Fibroblast of gingiva (primary cell): ENCODE measurements around the gene HSPA4L.

Experiments
- DNase-seq: peaks from one replicate; pipeline ENCODE4 v3.0.0-alpha.2; 2011; ENCODE audit warnings: low read depth

The HSPA4L gene

GRCh38 chr4:127782275-127783025, at the start of gene HSPA4L:
Gene HSPA4L (plus strand): TSS chr4:127782322. CDS start chr4:127782551, 229 bp downstream.
- peak; percentile 61 for DNase-seq

DNA sequence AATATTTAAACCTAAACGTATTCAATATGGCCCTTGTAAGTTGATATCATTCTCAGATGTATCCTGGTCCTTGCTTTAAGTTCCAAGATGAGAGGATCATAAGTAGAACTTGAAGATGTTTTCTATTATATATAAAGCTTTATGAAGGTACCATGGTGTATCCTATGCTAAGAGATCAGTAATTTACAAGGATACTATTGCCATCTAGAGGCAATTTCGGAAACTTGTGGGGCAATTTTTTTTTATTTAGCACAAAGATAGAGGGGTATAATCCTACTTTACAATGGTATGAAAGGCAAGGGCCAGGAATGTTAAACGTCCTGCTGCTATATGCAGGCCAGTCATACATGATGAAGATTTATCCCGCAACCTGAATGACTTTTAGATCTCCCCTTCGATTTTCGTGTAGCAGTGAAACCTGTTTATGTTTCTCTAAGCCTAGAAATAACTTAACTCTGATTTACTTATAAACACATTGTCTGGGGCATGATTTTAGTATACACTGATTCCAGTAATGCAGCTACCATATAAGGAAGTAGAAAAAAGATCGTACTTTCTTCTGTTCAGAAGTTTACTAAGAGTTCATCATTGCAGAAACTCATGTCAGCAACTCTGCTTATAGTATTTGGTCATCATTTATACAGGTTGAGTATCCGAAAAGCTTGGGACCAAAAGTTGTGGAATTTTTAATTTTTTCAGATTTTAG, 49.3 kb upstream of the HSPA4L start:
- peak; percentile 32 for DNase-seq

- no peak for DNase-seq
Observed at GRCh38 chr4:127734976-127735375, 47.1 kb upstream of the HSPA4L start.

- no peak for DNase-seq
Observed at GRCh38 chr4:127737295-127737694, 44.8 kb upstream of the HSPA4L start.

- no peak for DNase-seq
Observed at GRCh38 chr4:127741247-127741646, 40.9 kb upstream of the HSPA4L start.

GRCh38 chr4:127747883-127748282, 34.2 kb upstream of the HSPA4L start:
- DNase-seq = no peak

DNA sequence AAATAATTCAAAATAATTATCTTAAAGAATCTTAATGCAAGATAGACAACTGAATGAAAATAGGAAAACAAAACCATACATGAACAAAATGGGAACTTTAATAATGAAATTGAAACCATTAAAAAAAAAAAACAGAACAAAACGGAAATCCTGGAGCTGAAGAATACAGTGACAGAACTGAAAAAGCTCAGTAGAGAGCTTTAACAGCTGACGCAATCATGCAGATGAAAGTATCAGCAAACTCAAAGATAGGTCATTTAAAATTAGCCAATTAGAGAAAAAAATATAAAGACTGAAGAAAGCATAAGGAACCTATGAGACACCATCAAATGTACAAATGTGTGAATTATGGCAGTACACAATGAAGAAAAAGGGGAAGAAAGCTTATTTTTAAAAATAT, 33.2 kb upstream of the HSPA4L start:
- DNase-seq = no peak

- DNase-seq = no peak
Observed at GRCh38 chr4:127756906-127757305, 25.2 kb upstream of the HSPA4L start.

DNA sequence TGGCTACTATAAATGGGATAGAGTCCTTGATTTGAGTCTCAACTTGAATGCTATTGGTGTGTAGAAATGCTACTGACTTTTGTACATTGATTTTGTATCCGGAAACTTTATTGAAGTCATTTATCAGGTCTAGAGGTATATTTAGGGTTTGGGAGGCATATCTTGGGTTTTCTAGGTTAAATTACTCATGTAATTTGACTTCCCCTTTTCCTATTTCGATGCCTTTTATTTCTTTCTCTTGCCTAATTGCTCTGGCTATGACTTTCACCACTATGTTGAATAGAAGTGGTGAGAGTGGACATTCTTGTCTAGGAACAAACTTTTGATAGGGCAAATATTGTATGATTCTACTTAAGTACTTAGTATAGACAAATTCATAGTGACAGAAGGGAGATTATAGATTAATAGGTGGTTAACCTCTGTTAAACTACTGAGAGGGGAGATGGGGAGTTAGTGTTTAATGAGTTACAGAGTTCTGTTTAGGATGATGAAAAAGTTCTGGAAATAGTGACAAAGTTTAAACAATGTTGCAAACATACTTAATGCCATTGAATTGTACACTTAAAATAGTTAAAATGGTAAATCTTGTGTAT, 22.8 kb upstream of the HSPA4L start:
- DNase-seq = no peak

DNA sequence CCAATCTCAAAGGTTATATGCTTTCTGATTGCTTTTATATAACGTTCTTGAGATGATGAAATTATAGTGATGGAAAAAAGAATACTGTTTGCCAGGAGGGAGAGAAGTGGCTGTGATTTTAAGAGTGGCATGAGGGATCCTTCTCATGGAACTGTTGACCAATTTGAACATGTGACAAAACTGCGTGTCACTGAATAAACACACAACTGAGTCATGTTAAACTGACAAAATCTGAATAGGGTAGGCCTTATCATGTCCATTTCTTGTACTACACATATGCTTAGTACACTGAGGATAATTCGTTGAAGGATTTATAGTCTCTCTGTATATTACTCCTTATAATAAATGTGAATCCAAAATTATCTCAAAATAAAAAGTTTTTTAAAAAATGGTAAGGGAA, 22.2 kb upstream of the HSPA4L start:
- no peak for DNase-seq

DNA sequence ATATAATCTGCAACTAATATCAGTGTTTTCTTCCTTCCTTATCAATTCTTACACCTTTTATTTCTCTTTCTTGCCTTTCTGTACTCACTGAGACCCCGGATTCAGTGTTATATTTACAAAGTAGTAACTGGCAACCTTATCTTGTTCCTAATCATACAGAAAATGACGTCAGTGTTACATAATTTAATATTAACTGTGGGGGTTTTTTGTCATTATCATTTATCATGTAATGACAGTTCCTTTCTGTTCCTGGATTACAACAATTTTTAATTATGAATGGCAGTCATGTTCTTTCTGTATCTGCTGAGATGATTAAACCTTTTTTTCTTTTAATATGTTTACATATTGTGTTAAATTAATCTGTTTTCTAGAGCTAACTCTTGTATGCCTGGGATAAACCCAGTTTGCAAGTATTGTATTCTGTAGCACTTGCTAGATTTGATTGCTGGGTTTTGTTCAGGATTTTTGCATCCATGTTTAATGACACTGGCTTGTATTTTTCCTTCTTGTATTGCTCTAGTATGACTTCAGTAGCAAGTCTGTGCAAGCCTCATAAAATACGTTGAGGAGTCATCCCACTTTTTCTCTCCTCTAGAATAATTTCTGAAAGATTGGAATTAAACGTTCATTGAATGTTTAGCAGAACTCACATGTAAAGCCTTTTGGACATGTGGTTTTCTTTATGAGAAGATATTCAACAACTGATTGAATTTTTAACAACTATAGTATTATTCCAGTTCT, 10.4 kb upstream of the HSPA4L start:
- no peak for DNase-seq

DNA sequence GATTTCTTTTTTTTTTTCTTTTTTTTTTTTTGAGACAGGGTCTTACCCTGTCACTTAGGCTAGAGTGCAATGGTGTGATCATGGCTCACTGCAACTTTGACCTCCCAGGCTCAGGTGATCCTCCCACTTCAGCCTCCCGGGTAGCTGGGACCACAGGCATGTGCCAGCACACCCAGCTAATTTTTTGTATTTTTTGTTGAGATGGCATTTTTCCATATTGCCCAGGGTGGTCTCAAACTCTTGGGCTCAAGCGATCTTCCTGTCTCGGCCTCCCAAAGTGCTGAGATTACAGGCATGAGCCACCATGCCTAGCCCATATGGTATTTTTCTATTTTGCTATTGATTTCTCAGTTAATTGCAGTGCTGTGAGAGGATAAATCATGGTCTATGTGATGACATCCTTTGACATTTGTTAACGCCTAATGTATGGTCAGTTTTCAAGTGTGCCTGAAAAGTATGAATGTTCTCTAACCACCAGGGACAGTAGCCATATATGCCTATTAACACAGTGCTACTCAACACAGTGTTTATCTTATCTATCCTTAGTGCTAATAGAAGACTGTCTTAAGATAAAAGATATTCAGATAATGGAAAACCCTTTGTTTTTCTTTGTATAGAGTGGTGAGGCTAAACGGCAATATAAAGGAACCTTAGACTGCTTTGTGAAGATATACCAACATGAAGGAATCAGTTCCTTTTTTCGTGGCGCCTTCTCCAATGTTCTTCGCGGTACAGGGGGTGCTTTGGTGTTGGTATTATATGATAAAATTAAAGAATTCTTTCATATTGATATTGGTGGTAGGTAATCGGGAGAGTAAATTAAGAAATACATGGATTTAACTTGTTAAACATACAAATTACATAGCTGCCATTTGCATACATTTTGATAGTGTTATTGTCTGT, 9.1 kb upstream of the HSPA4L start:
- DNase-seq = no peak

DNA sequence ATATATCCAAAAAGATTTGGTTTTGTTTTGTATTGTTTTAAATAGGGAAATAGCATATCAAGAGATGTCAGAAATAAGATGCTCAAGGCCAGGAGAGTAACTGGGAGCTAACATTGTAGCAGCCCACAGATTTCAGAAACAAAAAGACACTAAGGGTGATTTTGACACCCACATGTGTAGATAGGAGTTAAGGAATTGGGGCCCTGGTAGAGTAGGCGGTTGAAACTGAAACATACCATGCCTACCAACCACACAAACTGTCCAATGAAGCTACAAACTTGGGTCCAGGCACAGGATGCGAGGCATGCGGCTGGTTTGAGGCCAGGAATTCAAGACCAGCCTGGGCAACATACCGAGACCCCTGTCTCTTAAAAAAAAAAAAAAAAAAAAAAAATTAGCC, 6.3 kb upstream of the HSPA4L start:
- no peak for DNase-seq

- no peak for DNase-seq
Observed at GRCh38 chr4:127776620-127777019, 5.5 kb upstream of the HSPA4L start.

DNA sequence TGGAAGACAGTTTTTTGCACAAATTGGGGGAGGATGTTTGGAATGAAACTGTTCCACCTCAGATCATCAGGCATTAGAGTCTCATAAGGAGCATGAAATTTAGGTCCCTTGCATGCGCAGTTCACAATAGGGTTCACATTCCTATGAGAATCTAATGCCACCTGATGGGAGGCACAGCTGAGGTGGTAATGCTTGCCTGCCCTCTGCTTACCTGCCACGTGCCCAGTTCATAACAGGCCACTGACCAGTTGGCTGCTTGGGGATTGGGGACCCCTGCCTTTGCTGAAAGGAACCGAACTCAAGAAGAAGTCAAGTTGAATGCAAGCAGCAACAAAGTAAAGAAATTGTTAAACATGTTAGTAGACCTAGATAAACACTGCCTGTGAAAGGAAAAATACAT, 4.6 kb upstream of the HSPA4L start:
- DNase-seq = no peak

DNA sequence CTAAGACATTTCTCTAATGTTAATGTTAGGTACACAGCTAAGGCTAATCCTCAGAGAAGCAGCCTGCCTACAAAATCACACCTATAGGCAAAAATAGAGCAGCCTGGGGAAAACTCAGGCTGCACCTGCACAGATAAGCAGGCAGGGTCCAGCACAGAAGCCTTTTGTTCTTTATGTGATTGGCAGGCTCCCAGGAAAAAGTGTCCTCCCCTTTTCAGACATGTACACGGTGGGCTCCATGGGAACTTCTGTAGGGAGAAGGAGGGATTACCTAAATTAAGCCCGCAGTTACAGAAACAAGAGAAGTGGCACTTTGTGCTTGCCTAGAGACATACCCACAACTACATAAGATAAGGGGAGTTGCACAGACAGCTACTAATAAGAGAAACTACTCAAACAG, 4.0 kb upstream of the HSPA4L start:
- DNase-seq = no peak

GRCh38 chr4:127780598-127780997, 1.5 kb upstream of the HSPA4L start:
- no peak for DNase-seq

DNA sequence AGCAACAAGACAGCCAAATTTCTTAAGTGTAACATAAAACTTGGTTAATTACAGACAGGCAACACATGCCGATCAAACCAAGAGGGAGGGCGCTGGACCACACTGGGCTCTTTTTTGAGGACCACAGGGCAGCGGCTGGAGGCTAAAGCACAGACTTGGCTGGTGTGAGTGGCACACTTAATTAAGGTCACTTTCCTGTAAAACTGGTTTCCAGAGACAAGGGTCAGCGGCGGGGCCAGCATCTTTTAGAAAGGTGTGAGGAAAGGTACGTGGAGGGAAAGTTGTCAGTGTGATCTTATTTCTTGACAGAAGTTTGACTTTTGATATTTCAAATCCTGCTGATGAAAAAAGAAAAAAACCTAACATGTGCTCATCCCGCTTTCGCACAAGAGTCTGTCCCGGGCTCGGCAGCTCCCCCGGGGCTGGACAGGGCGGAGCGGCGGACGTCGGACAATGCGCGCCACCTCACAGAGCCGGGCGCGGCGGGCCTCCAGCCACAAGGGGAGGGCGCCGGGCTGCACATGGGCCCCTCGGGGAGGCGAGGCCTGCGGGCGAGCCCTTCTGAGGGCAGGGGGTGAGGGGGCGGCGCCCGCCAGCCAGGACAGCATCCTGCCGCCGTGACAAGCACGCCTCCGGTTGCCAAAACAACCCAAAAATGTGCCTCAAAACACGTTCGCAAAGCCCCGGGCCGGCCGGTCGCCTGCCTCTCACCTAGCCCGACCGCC, 660 bp upstream of the HSPA4L start:
- peak; percentile 55 for DNase-seq

- peak; percentile 78 for DNase-seq
Observed at GRCh38 chr4:127782025-127782274, 172 bp upstream of the HSPA4L start.

GRCh38 chr4:127783026-127783769, 1.1 kb downstream of the HSPA4L start:
- DNase-seq = peak; percentile 72
